Osteocyte (in vitro differentiated cells): Measurements from ENCODE around the gene HLA-DQA1. TPM values are rescaled to one million over a fixed set of nuclear protein-coding genes. Genes with fewer than 3 reads are reported as not detected.
"Not testable (repeated sequence)": the region's sequence is repeated elsewhere in the genome, so short reads cannot be mapped to it uniquely, and the experiment has no call there.

Experiments
- DNase-seq: peaks from one replicate; pipeline ENCODE4 v3.0.0; 2021; ENCODE audit warnings: mixed read lengths; ENCODE audit not compliant: unreplicated experiment; ENCODE audit errors: extremely low spot score
- H3K27ac Mint-ChIP-seq: one replicate; pipeline ENCODE4 v1.8.0; 2021; ENCODE audit warnings: mild to moderate bottlenecking, mixed read lengths; ENCODE audit not compliant: unreplicated experiment
- H3K27me3 Mint-ChIP-seq: one replicate; pipeline ENCODE4 v1.8.0; 2021; ENCODE audit warnings: mixed read lengths; ENCODE audit not compliant: unreplicated experiment
- H3K36me3 Mint-ChIP-seq: one replicate; pipeline ENCODE4 v1.8.0; 2021; ENCODE audit warnings: mixed read lengths; ENCODE audit not compliant: unreplicated experiment
- H3K4me1 Mint-ChIP-seq: one replicate; pipeline ENCODE4 v1.8.0; 2021; ENCODE audit warnings: mixed read lengths; ENCODE audit not compliant: unreplicated experiment
- H3K4me3 Mint-ChIP-seq: one replicate; pipeline ENCODE4 v1.8.0; 2021; ENCODE audit warnings: mild to moderate bottlenecking, moderate library complexity, mixed read lengths; ENCODE audit not compliant: unreplicated experiment
- H3K9me3 Mint-ChIP-seq: one replicate; pipeline ENCODE4 v1.8.0; 2021; ENCODE audit warnings: mixed read lengths; ENCODE audit not compliant: unreplicated experiment
- total RNA-seq: library from RNA; stranded (reverse); gene quantifications from 2 replicates; pipeline ENCODE4 v1.2.1, GENCODE V29; 2021
- TF ChIP-seq, protein P1 (sequence below): fragments of 200-600 bp; sonication (generic); IDR thresholded peaks from 2 replicates; pipeline ENCODE4 v1.5.0; 2021; ENCODE audit warnings: antibody characterized with exemption, mild to moderate bottlenecking, moderate library complexity

Gene HLA-DQA1
- total RNA-seq, 1 donor from 2014 or later, result not detected

GRCh38 chr6:32627831-32628230, 9.4 kb upstream of the HLA-DQA1 start:
- Mint-ChIP-seq H3K27ac (no peak overlapping the region), H3K36me3 (no peaks in the 10 kb centered on the region), H3K27me3 (no peaks in the 10 kb centered on the region), H3K4me3 (no peak overlapping the region), H3K4me1 (no peaks in the 10 kb centered on the region), H3K9me3 (no peaks in the 10 kb centered on the region)
- DNase-seq, result no peak
- TF ChIP-seq, protein P1, sequence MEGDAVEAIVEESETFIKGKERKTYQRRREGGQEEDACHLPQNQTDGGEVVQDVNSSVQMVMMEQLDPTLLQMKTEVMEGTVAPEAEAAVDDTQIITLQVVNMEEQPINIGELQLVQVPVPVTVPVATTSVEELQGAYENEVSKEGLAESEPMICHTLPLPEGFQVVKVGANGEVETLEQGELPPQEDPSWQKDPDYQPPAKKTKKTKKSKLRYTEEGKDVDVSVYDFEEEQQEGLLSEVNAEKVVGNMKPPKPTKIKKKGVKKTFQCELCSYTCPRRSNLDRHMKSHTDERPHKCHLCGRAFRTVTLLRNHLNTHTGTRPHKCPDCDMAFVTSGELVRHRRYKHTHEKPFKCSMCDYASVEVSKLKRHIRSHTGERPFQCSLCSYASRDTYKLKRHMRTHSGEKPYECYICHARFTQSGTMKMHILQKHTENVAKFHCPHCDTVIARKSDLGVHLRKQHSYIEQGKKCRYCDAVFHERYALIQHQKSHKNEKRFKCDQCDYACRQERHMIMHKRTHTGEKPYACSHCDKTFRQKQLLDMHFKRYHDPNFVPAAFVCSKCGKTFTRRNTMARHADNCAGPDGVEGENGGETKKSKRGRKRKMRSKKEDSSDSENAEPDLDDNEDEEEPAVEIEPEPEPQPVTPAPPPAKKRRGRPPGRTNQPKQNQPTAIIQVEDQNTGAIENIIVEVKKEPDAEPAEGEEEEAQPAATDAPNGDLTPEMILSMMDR, result no peak

DNA sequence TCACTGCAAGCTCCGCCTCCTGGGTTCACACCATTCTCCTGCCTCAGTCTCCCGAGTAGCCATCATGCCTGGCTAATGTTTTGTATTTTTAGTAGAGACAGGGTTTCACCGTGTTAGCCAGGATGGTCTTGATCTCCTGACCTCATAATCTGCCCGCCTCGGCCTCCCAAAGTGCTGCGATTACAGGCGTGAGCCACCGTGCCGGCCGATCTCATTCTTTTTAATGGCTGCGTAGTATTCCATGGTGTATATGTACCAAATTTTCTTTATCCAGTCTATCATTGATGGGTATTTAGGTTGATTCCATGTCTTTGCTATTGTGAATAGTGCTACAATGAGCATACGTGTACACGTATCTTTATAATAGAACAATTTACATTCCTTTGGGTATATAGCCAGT, 7.4 kb upstream of the HLA-DQA1 start:
- not testable (repeated sequence) for H3K4me3 Mint-ChIP-seq, H3K36me3 Mint-ChIP-seq, H3K27me3 Mint-ChIP-seq, H3K9me3 Mint-ChIP-seq, H3K4me1 Mint-ChIP-seq, H3K27ac Mint-ChIP-seq, DNase-seq

- Mint-ChIP-seq H3K36me3 (no peaks in the 10 kb centered on the region), H3K27ac (no peak overlapping the region), H3K9me3 (no peaks in the 10 kb centered on the region), H3K27me3 (peaks cover 3% of the 10 kb centered on the region), H3K4me3 (no peak overlapping the region), H3K4me1 (no peaks in the 10 kb centered on the region)
- DNase-seq, result no peak
- TF ChIP-seq, protein P1, result no peak
Measured at GRCh38 chr6:32635526-32636123, 1.6 kb upstream of the HLA-DQA1 start.

DNA sequence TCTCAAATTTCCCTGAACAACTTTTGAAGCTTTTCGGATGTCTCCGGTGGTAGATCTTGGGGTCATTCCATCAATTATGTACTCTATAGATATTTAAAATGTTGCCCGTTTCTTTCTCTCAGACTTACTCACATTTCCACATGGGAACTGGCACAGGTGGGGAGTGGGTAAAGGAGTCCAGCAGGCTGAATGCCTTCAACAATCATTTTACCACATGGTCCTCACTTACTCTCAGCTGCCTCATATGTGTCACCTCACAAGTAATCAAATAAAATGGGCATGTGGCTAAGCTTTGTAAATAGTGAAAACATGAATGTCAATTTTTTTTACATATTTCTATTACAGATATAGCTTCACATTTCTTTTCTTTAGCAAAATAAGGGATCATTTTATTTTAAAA, 677 bp downstream of the HLA-DQA1 start:
- Mint-ChIP-seq H3K27me3 (peaks cover 3% of the 10 kb centered on the region), H3K4me1 (no peaks in the 10 kb centered on the region), H3K36me3 (no peaks in the 10 kb centered on the region), H3K27ac (no peak overlapping the region), H3K9me3 (no peaks in the 10 kb centered on the region), H3K4me3 (no peak overlapping the region)
- TF ChIP-seq, protein P1, result no peak
- DNase-seq, result no peak

- TF ChIP-seq, protein P1, result no peak
- Mint-ChIP-seq H3K9me3 (no peaks in the 10 kb centered on the region), H3K4me1 (no peaks in the 10 kb centered on the region), H3K4me3 (no peak overlapping the region), H3K27me3 (peaks cover 5% of the 10 kb centered on the region), H3K27ac (no peak overlapping the region), H3K36me3 (no peaks in the 10 kb centered on the region)
- DNase-seq, result no peak
Measured at GRCh38 chr6:32638532-32639219, 1.5 kb downstream of the HLA-DQA1 start.
